Measurements from ENCODE around the gene NECAB2.

Gene NECAB2

GRCh38 chr16:83952940-83953795 is 14.9 kb upstream of the NECAB2 start, which contains the start of gene OSGIN1:
TSS of gene OSGIN1 (plus strand) at chr16:83953240. CDS start at chr16:83957672, 4,432 bp downstream.
- peak; percentile 65 to 70 for DNase-seq (ENCODE audit: low read depth in 2 of 2)

- no peak for DNase-seq (ENCODE audit: low read depth in 2 of 2)
These were observed 14.1 kb upstream of the NECAB2 start for GRCh38 chr16:83953796-83954576.

- DNase-seq (ENCODE audit: low read depth in 2 of 2) = no peak
These were observed 13.4 kb upstream of the NECAB2 start for GRCh38 chr16:83954577-83955016.

GRCh38 chr16:83955218-83956130 is 12.6 kb upstream of the NECAB2 start:
- DNase-seq (ENCODE audit: low read depth in 2 of 2) = peak; percentile 25 to 45

DNA sequence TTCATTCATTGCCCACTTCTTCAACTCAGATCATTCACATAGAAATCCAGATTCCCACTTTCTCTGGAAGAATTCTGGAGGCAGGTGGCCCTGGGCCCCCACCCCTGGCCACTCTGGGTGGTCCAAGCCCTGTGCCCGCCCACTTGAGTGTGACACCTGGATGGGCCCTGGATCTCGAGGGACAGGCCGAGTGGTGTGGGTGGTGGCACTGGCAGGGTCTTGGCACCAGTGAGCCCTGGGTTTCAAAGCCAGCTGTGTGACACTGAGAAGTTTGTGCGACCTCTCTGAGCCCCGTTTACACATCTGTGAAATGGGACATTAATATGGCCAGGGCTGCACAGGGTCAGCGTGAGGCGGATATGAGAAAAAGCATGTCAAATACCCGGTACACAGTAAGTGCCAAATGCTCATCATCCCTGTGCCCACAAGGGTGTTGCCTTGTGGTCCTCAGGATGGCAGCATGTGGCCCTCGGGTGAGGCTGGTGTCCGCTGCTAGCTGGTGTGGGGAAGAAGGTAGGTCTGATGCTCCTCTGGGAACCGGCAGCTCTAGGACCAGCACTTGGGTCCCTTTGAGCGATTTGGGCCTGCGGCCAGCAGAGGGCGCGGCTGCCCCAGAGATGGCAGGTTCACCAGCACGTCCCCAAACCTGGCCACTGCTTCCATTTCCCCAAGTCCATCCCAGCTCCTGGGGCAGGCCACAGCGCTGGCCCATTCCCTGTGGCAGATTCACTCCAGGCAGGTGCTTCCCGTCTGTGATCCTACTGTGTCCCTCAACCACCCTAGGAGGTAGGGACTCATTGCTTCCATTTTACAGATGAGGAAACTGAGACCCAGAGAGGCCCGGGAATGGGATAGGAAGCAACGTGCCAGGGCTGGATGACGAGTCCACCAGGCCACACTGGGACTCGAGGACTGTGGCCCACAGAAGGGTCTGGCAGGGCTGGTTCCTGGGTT is 11.4 kb upstream of the NECAB2 start:
- peak in 1 of 2 experiments; percentile 20 for DNase-seq (ENCODE audit: low read depth in 2 of 2)

DNA sequence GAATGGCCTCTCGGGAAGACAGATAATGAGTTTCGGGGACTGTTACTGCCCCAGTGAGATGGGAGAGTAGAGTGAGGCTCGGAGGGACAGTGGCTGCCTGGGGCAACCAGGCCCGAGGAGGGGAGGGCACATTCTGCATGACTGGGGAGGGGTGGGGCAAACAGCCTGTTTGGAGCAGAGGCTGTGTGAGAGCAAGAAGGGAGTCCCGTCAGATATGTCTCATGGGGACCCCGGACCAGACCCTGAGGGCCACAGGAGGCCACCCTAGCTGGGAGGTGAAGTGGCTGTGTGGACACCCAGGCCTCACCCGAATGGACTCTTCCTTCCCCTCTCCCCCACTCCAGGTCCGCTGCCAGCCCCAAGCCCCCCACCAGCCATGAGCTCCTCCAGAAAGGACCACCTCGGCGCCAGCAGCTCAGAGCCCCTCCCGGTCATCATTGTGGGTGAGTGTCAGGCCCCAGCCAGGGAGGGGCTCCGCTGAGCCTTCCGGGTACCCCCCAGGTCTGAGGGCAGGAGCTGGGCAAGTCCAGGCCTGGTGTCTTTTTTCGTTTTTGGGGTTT is 10.7 kb upstream of the NECAB2 start:
- no peak for DNase-seq (ENCODE audit: low read depth in 2 of 2)

- no peak for DNase-seq (ENCODE audit: low read depth in 2 of 2)
These were observed 9.8 kb upstream of the NECAB2 start for GRCh38 chr16:83958137-83958845.

- no peak for DNase-seq (ENCODE audit: low read depth in 2 of 2)
These were observed 9.0 kb upstream of the NECAB2 start for GRCh38 chr16:83958846-83959565.

- no peak for DNase-seq (ENCODE audit: low read depth in 2 of 2)
These were observed 8.2 kb upstream of the NECAB2 start for GRCh38 chr16:83959656-83960434.

DNA sequence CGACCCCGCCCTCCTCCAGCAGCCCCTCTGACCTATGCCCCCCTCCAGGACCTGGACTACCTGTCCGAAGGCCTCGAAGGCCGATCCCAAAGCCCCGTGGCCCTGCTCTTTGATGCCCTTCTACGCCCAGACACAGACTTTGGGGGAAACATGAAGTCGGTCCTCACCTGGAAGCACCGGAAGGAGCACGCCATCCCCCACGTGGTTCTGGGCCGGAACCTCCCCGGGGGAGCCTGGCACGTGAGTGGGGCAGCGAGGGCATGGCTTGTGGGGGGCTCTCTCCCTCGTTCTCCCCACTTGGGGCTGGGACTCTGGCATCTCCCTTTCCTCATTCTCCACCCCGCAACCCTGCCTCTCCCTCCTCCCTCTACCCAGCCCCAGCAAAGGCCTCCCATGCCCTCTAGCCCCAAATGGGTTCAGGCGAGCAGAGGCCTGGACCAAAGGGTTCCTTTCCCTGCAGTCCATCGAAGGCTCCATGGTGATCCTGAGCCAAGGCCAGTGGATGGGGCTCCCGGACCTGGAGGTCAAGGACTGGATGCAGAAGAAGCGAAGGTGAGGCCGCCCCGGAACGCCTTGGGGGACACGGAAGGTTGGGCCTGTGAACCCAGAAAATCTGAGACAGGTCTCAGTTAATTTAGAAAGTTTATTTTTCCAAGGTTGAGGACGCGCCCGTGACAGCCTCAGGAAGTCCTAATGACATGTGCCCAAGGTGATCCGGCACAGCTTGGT is 7.4 kb upstream of the NECAB2 start:
- DNase-seq (ENCODE audit: low read depth in 2 of 2) = no peak

- no peak for DNase-seq (ENCODE audit: low read depth in 2 of 2)
These were observed 6.5 kb upstream of the NECAB2 start for GRCh38 chr16:83961591-83961990.

- no peak for DNase-seq (ENCODE audit: low read depth in 2 of 2)
These were observed 4.5 kb upstream of the NECAB2 start for GRCh38 chr16:83963277-83964119.

DNA sequence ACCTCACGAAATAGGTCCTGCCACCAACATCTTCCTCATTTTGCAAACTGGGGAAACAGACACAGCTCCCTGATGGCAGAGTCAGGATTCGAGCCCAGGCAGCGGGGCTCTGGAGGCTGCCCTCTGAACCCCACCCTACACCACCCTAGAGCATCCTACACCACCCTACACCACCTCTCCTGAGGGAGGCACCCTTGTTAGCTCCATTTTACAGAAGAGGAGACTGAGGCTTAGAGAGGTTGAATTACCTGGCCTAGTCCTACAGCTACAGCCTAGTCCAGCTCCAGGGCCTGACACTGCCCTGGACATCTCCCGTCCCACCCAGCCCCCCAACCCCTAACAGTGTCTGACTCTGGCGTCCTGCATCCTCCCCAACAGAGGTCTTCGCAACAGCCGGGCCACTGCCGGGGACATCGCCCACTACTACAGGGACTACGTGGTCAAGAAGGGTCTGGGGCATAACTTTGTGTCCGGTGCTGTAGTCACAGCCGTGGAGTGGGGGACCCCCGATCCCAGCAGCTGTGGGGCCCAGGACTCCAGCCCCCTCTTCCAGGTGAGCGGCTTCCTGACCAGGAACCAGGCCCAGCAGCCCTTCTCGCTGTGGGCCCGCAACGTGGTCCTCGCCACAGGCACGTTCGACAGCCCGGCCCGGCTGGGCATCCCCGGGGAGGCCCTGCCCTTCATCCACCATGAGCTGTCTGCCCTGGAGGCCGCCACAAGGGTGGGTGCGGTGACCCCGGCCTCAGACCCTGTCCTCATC is 3.2 kb upstream of the NECAB2 start:
- DNase-seq (ENCODE audit: low read depth in 2 of 2) = no peak

- no peak for DNase-seq (ENCODE audit: low read depth in 2 of 2)
These were observed 2.4 kb upstream of the NECAB2 start for GRCh38 chr16:83965444-83966152.

DNA sequence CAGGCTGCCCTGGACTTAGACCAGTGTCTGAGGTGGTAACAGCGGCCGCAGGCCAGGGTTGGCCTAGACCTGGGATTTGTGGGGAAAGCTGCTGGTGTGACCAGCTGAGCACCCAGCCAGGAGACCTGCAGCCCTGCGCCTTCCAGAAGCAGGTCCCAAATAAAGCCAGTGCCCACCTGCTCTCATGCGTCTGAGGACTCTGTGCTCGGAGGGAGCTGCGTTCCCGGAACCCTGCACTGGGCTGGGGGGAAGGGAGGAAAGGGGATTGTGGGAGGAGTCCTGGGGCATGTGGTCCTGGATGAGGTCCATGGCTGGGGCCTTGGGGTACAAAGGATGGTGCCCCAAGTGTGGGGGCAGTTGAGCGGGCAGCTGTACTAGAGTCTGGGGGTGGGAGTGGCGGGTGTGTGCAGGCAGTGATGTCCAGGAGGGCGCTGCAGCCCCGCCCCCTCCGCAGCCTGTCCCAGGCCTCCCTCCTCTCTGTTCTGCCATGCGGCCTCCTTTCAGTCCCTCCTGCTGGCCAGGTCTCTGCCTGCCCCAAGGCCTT is 1.8 kb upstream of the NECAB2 start:
- DNase-seq (ENCODE audit: low read depth in 2 of 2) = no peak
